Measurements from ENCODE around the gene SLC38A2. TPM values are rescaled to one million over a fixed set of nuclear protein-coding genes. Genes with fewer than 3 reads are reported as not detected.

Gene SLC38A2
- total RNA-seq: 100 to 1,000 TPM; 379 to 669 (median 479) TPM

DNA sequence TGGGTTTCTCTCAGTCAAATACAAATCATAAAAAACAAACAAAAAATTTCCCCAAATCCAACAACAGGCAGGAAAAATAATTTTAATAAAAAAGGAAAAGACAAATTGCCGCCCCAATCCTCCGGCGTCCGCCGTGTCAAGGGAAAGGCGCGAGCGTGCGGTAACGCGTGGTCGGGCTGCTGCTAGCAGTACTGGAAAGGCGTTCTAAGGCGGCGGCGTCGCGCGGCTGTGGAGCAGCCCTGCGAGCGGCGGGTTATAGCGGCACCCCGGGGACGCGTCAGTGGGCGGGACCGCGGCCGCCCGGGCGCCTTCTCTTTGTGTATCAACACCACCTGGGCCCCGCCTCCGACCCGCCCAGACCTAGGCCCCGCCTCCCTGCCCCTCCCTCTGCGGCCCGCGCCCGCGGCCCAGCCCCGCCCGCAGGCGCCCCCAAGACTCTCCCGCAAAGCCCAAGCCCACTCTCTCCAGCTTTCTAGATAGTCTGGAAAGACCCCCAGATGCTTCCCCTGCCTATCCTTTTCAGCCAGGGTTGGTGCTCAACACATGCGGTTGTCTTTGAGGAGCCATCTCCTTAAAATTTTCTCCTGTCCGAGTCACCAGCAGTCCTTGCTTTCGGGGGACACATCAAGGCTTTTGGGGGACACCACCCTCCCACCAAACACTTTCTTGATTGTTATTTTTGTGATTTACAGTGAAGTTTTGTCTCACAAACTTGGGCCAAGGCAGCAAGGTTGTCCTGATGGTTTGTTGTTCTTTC lies at the start of gene SLC38A2:
Gene SLC38A2 (minus strand): TSS at position 230 of the 757 bp plus-strand sequence. CDS start 1,480 bp downstream, outside the sequence.
- ATAC-seq (ENCODE audit: low FRiP score) (peak; percentile 97), DNase-seq (ENCODE audit: low spot score) (peak; percentile 92)
- TF ChIP-seq, protein P1, sequence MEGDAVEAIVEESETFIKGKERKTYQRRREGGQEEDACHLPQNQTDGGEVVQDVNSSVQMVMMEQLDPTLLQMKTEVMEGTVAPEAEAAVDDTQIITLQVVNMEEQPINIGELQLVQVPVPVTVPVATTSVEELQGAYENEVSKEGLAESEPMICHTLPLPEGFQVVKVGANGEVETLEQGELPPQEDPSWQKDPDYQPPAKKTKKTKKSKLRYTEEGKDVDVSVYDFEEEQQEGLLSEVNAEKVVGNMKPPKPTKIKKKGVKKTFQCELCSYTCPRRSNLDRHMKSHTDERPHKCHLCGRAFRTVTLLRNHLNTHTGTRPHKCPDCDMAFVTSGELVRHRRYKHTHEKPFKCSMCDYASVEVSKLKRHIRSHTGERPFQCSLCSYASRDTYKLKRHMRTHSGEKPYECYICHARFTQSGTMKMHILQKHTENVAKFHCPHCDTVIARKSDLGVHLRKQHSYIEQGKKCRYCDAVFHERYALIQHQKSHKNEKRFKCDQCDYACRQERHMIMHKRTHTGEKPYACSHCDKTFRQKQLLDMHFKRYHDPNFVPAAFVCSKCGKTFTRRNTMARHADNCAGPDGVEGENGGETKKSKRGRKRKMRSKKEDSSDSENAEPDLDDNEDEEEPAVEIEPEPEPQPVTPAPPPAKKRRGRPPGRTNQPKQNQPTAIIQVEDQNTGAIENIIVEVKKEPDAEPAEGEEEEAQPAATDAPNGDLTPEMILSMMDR (IDR thresholded peaks at IDR 0.05): no peak

- no peak for DNase-seq (ENCODE audit: low spot score)
- TF ChIP-seq, protein P1 (IDR thresholded peaks at IDR 0.05): no peak
- ATAC-seq (ENCODE audit: low FRiP score): no peak
These were observed 47.1 kb upstream of the SLC38A2 start for GRCh38 chr12:46419675-46420074.

DNA sequence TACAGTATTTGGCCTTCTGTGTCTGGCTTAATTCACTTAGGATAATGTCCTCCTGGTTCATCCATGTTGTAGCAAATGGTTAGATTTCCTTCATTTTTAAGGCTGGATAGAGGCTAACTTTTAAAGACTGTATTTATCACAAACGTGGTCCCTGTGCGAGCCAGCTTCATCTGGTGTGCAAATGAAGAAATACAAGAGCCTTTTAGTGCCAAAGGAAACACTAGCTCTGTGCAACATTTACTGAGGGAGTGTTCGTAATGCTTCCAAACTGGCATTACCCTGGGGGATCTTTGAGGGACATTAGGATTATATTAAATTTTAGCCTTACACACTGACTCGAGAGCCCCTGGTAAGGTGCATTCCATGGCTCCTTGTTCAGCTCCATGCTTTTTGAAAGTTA lies 43.0 kb upstream of the SLC38A2 start:
- TF ChIP-seq, protein P1 (IDR thresholded peaks at IDR 0.05): no peak
- DNase-seq (ENCODE audit: low spot score) (no peak), ATAC-seq (ENCODE audit: low FRiP score) (no peak)

- ATAC-seq (ENCODE audit: low FRiP score): no peak
- TF ChIP-seq, protein P1 (IDR thresholded peaks at IDR 0.05): no peak
- no peak for DNase-seq (ENCODE audit: low spot score)
These were observed 42.2 kb upstream of the SLC38A2 start for GRCh38 chr12:46414591-46415268.

GRCh38 chr12:46413368-46413767 lies 40.8 kb upstream of the SLC38A2 start:
- ATAC-seq (ENCODE audit: low FRiP score) (no peak), DNase-seq (ENCODE audit: low spot score) (no peak)
- TF ChIP-seq, protein P1 (IDR thresholded peaks at IDR 0.05): no peak

DNA sequence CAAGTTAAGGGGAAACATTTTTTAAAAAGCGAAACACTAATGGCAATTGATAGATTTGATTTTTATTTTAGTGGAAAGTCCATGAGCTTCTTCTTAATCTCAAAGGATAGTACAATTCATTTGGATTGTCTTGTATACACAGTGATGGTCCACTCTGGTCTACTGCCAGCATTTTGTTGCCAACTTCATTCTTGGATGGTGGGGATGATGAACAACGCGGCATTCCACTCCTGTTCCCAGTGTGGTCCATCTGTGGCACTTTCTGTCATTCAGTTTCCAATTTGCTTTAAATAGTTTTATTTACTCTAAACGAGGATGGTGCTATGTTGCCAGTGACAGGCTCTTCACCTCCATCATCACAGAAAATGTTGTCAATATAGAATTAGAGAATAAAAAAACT lies 40.3 kb upstream of the SLC38A2 start:
- ATAC-seq (ENCODE audit: low FRiP score): no peak
- DNase-seq (ENCODE audit: low spot score): no peak
- TF ChIP-seq, protein P1 (IDR thresholded peaks at IDR 0.05): no peak

Measured in omental fat pad (tissue), 4 donors.